ENCODE results near the gene MAP1LC3B2. TPM values are rescaled to one million over a fixed set of nuclear protein-coding genes. Genes with fewer than 3 reads are reported as not detected.
A peak's percentile ranks its signal among the peaks of the same experiment; 100 is the strongest.

MAP1LC3B2 gene
- total and polyA plus RNA-seq, 2 of the 13 experiments (the other 11 are each of a cell fraction or from before 2014, with no cell fraction given) = 0.60 to 2.2 TPM

DNA sequence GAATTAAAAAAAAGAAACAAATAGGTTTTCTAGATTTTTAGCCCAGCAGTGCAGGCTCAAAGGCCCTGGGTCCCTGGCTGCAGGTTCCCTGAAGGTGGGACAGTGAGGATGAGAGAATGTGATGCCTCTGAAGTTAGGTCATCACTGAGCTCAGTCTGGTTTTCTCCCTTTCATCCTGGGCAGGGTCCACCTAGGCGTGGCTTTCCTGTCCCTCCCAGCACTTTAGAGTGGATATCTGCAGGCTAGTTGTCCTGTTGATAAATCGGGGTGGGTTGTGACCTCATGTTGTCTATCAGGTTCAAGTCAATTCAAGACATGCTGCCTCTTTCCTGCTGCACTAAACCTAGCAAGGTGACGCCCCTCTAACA is 60.9 kb downstream of the MAP1LC3B2 start (continued):
- TF ChIP-seq NFE2 (CRISPR knock-in tag; IDR thresholded peaks at IDR 0.05) = no peak
- TF ChIP-seq ZNF550 (CRISPR knock-in tag; IDR thresholded peaks at IDR 0.05; ENCODE audit: borderline replicate concordance) = no peak
- TF ChIP-seq, protein P1, sequence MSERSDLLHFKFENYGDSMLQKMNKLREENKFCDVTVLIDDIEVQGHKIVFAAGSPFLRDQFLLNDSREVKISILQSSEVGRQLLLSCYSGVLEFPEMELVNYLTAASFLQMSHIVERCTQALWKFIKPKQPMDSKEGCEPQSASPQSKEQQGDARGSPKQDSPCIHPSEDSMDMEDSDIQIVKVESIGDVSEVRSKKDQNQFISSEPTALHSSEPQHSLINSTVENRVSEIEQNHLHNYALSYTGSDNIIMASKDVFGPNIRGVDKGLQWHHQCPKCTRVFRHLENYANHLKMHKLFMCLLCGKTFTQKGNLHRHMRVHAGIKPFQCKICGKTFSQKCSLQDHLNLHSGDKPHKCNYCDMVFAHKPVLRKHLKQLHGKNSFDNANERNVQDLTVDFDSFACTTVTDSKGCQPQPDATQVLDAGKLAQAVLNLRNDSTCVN (CRISPR knock-in tag; IDR thresholded peaks at IDR 0.05; ENCODE audit: borderline replicate concordance) = no peak
- TF ChIP-seq ZSCAN21 (CRISPR knock-in tag; IDR thresholded peaks at IDR 0.05; ENCODE audit: borderline replicate concordance) = no peak
- TF ChIP-seq, protein P2, sequence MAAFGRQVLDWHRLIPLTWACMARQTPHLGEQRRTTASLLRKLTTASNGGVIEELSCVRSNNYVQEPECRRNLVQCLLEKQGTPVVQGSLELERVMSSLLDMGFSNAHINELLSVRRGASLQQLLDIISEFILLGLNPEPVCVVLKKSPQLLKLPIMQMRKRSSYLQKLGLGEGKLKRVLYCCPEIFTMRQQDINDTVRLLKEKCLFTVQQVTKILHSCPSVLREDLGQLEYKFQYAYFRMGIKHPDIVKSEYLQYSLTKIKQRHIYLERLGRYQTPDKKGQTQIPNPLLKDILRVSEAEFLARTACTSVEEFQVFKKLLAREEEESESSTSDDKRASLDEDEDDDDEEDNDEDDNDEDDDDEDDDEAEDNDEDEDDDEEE (CRISPR knock-in tag; IDR thresholded peaks at IDR 0.05) = no peak
- TF ChIP-seq, protein P3, sequence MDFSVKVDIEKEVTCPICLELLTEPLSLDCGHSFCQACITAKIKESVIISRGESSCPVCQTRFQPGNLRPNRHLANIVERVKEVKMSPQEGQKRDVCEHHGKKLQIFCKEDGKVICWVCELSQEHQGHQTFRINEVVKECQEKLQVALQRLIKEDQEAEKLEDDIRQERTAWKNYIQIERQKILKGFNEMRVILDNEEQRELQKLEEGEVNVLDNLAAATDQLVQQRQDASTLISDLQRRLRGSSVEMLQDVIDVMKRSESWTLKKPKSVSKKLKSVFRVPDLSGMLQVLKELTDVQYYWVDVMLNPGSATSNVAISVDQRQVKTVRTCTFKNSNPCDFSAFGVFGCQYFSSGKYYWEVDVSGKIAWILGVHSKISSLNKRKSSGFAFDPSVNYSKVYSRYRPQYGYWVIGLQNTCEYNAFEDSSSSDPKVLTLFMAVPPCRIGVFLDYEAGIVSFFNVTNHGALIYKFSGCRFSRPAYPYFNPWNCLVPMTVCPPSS (IDR thresholded peaks at IDR 0.05) = no peak
- no peak for TF ChIP-seq ZNF160 (CRISPR knock-in tag; IDR thresholded peaks at IDR 0.05)
- TF ChIP-seq ZNF12 (CRISPR knock-in tag; IDR thresholded peaks at IDR 0.05) = peak; percentile 63; the same call in 1 of the 2 replicates
- no peak for TF ChIP-seq SOX6 (IDR thresholded peaks at IDR 0.05)
- TF ChIP-seq SOX6 (CRISPR knock-in tag; IDR thresholded peaks at IDR 0.05) = no peak
- peak; percentile 29; the same call in 1 of the 2 replicates for TF ChIP-seq SAP130 (CRISPR knock-in tag; IDR thresholded peaks at IDR 0.05; ENCODE audit: low read depth)
